Uterus (tissue), 2 donors: ENCODE data around the gene IL13.

Experiments
- CTCF ChIP-seq, 4 experiments: fragments of 200-600 bp in 2 of 4; fragments of 450-650 bp in 2 of 4; sonication (generic) in 2 of 4; IDR thresholded peaks; one replicate each; pipeline ENCODE4 v1.5.1; 2016 to 2019; ENCODE audit warnings: antibody characterized with exemption in 4 of 4, mild to moderate bottlenecking in 2 of 4, moderate library complexity in 1 of 4
- POLR2A ChIP-seq, 2 donors: fragments of 450-650 bp; IDR thresholded peaks; one replicate each; pipeline ENCODE4 v1.6.1; 2016; ENCODE audit warnings: antibody characterized with exemption in 2 of 2, mild to moderate bottlenecking in 1 of 2, moderate library complexity in 1 of 2

GRCh38 chr5:132653716-132654115 is 4.3 kb upstream of the IL13 start:
- TF ChIP-seq CTCF (IDR thresholded peaks at IDR 0.05) (no peak), POLR2A (IDR thresholded peaks at IDR 0.05) (no peak)
